Activated CD8-positive, alpha-beta memory T cell treated with anti-CD3 and anti-CD28 coated beads, Interleukin-2, amount 50 U/mL, for 24 hours (primary cell): Measurements from ENCODE around the gene DNAJC1.

ENCODE experiments used
- DNase-seq: peaks from one replicate; pipeline ENCODE4 v3.0.0-alpha.2; 2020; ENCODE audit errors: extremely low read depth

DNAJC1 gene

GRCh38 chr10:22006379-22006884 lies 2.9 kb upstream of the DNAJC1 start:
- DNase-seq: no peak

- DNase-seq: no peak
These were observed 2.2 kb upstream of the DNAJC1 start for GRCh38 chr10:22005763-22006162.

GRCh38 chr10:22003964-22004281 lies 393 bp upstream of the DNAJC1 start:
- no peak for DNase-seq

GRCh38 chr10:22002591-22003176 lies 846 bp downstream of the DNAJC1 start:
- DNase-seq: no peak

- DNase-seq: no peak
These were observed 8.0 kb downstream of the DNAJC1 start for GRCh38 chr10:21995557-21995956.

GRCh38 chr10:21993360-21994001 lies 10.0 kb downstream of the DNAJC1 start:
- DNase-seq: no peak

GRCh38 chr10:21991785-21992184 lies 11.7 kb downstream of the DNAJC1 start:
- no peak for DNase-seq

- DNase-seq: no peak
These were observed 13.1 kb downstream of the DNAJC1 start for GRCh38 chr10:21990449-21990848.

GRCh38 chr10:21989453-21990154 lies 13.9 kb downstream of the DNAJC1 start:
- DNase-seq: no peak

GRCh38 chr10:21985541-21985940 lies 18.0 kb downstream of the DNAJC1 start:
- DNase-seq: no peak

GRCh38 chr10:21981118-21981517 lies 22.4 kb downstream of the DNAJC1 start:
- no peak for DNase-seq

GRCh38 chr10:21980691-21981090 lies 22.8 kb downstream of the DNAJC1 start:
- no peak for DNase-seq

GRCh38 chr10:21978191-21978862 lies 25.2 kb downstream of the DNAJC1 start:
- no peak for DNase-seq

GRCh38 chr10:21976739-21977138 lies 26.8 kb downstream of the DNAJC1 start:
- DNase-seq: no peak

GRCh38 chr10:21976280-21976679 lies 27.2 kb downstream of the DNAJC1 start:
- no peak for DNase-seq

GRCh38 chr10:21975378-21975990 lies 28.0 kb downstream of the DNAJC1 start:
- no peak for DNase-seq

GRCh38 chr10:21972584-21972983 lies 30.9 kb downstream of the DNAJC1 start:
- no peak for DNase-seq

GRCh38 chr10:21969326-21970287 lies 33.9 kb downstream of the DNAJC1 start:
- no peak for DNase-seq

- DNase-seq: no peak
These were observed 38.4 kb downstream of the DNAJC1 start for GRCh38 chr10:21964983-21965665.

- no peak for DNase-seq
These were observed 41.2 kb downstream of the DNAJC1 start for GRCh38 chr10:21962358-21962757.
